HCT116 (cell line): Measurements from ENCODE around the gene NMNAT3. TPM values are rescaled to one million over a fixed set of nuclear protein-coding genes. Genes with fewer than 3 reads are reported as not detected.

Source experiments
- ATAC-seq: fragments of 200-7000 bp; cut with Tn5 transposase; 2 replicates; pipeline ENCODE4 v1.9.1; 2020; ENCODE audit warnings: mild to moderate bottlenecking, moderate library complexity
- BruUV-seq: library from RNA; stranded (reverse); fragments of 400-500 nt; replicated peaks from 2 replicates; lab custom pipeline; 2021; lab: Mats Ljungman, UMichigan
- CTCF ChIA-PET: fragments of 300-600 bp; sonication (Branson Sonifier 250); formaldehyde crosslinking; loops from one replicate; lab custom pipeline; 2021; ENCODE audit warnings: antibody characterized with exemption; lab: Charles Lee
- POLR2A ChIA-PET: fragments of 300-600, 350-600 bp; sonication (Branson Sonifier 250); formaldehyde crosslinking; loops from one replicate; lab custom pipeline; 2021; ENCODE audit warnings: antibody characterized with exemption; lab: Charles Lee
- RAD21 ChIA-PET, 2 experiments: fragments of 300-600 bp; sonication (Branson Sonifier 250); formaldehyde crosslinking; loops; one replicate each; lab custom pipeline; 2023; ENCODE audit warnings: low total read pairs in 2 of 2; ENCODE audit not compliant: uncharacterized antibody in 2 of 2, unreplicated experiment in 2 of 2, low non-redundant PET in 1 of 2; lab: Charles Lee
- DNase-seq: peaks from one replicate; pipeline ENCODE4 v3.0.0-alpha.2; 2010; ENCODE audit warnings: low read depth, low spot score
- H2AFZ ChIP-seq: fragments of 200-600 bp; shearing (Covaris generic), sonication (generic); 2 replicates; pipeline ENCODE4 v1.6.1; 2017; ENCODE audit warnings: low read depth, mixed run types, mixed read lengths, antibody characterized with exemption, low read length; ENCODE audit not compliant: poor library complexity, severe bottlenecking
- H3K27ac ChIP-seq: 2 replicates; pipeline ENCODE4 v1.5.1; 2012; ENCODE audit warnings: low read depth, low read length
- H3K27me3 ChIP-seq: fragments of 200-600 bp; sonication (generic); 2 replicates; pipeline ENCODE4 v1.6.1; 2016; ENCODE audit warnings: mixed run types, low read length, mixed read lengths; ENCODE audit not compliant: insufficient read depth
- H3K36me3 ChIP-seq, 2 experiments: fragments of 200-500 bp in 1 of 2; fragments of 200-600 bp in 1 of 2; sonication (Bioruptor generic) in 1 of 2; sonication (generic) in 1 of 2; 2 replicates each; pipeline versions ENCODE4 v1.5.1 to v1.6.1; 2014 to 2016; ENCODE audit warnings: low read length in 2 of 2, inconsistent platforms in 1 of 2, mixed read lengths in 1 of 2, mixed run types in 1 of 2; ENCODE audit not compliant: insufficient read depth in 2 of 2, control insufficient read depth in 1 of 2
- H3K4me1 ChIP-seq, 2 experiments: fragments of 200-600 bp in 1 of 2; sonication (generic) in 1 of 2; 2 replicates each; pipeline versions ENCODE4 v1.5.1 to v1.6.1; 2012 to 2017; ENCODE audit warnings: low read length in 2 of 2, inconsistent platforms in 1 of 2, mild to moderate bottlenecking in 1 of 2, mixed read lengths in 1 of 2, mixed run types in 1 of 2, moderate library complexity in 1 of 2; ENCODE audit not compliant: insufficient read depth in 2 of 2, control insufficient read depth in 1 of 2
- H3K4me2 ChIP-seq: fragments of 200-600 bp; sonication (generic); 2 replicates; pipeline ENCODE4 v1.6.1; 2017; ENCODE audit warnings: mixed run types, low read length, mixed read lengths
- H3K4me3 ChIP-seq, 2 experiments: fragments of 200-600 bp in 1 of 2; sonication (generic) in 1 of 2; replicated peaks in 1 of 2; 2 replicates each; pipeline ENCODE4 v1.5.1; 2011 to 2016; ENCODE audit warnings: low read length in 2 of 2, control low read depth in 1 of 2, low read depth in 1 of 2, mild to moderate bottlenecking in 1 of 2, mixed read lengths in 1 of 2, mixed run types in 1 of 2
- H3K79me2 ChIP-seq: fragments of 200-600 bp; sonication (generic); 2 replicates; pipeline ENCODE4 v1.6.1; 2017; ENCODE audit warnings: mild to moderate bottlenecking, mixed run types, low read length, moderate library complexity, mixed read lengths; ENCODE audit not compliant: insufficient read depth
- H3K9ac ChIP-seq: fragments of 200-600 bp; sonication (generic); 2 replicates; pipeline ENCODE4 v1.6.1; 2016; ENCODE audit warnings: low read length, mixed read lengths
- H3K9me2 ChIP-seq: fragments of 200-600 bp; sonication (generic), shearing (Covaris generic); 2 replicates; pipeline ENCODE4 v1.6.1; 2017; ENCODE audit warnings: mixed run types, mild to moderate bottlenecking, moderate library complexity; ENCODE audit not compliant: insufficient read depth
- H3K9me3 ChIP-seq, 2 experiments: fragments of 200-500 bp in 1 of 2; fragments of 200-600 bp in 1 of 2; sonication (Bioruptor generic) in 1 of 2; sonication (generic) in 1 of 2; 2 replicates each; pipeline ENCODE4 v1.6.1; 2014 to 2017; ENCODE audit warnings: low read length in 2 of 2, mixed read lengths in 2 of 2, inconsistent platforms in 1 of 2, low read depth in 1 of 2, mild to moderate bottlenecking in 1 of 2, mixed run types in 1 of 2, moderate library complexity in 1 of 2; ENCODE audit not compliant: control insufficient read depth in 1 of 2, insufficient read depth in 1 of 2
- H4K20me1 ChIP-seq: fragments of 200-600 bp; sonication (generic), shearing (Covaris generic); 2 replicates; pipeline ENCODE4 v1.6.1; 2017; ENCODE audit warnings: mixed run types, mild to moderate bottlenecking, moderate library complexity; ENCODE audit not compliant: insufficient read depth
- ATF3 ChIP-seq: IDR thresholded peaks from 2 replicates; pipeline ENCODE4 v1.6.1; 2012
- CBX3 ChIP-seq: IDR thresholded peaks from 2 replicates; pipeline ENCODE4 v1.6.1; 2012; ENCODE audit warnings: low read depth
- ELF1 ChIP-seq: IDR thresholded peaks from 2 replicates; pipeline ENCODE4 v1.6.1; 2012; ENCODE audit warnings: low read depth, borderline replicate concordance
- EZH2 ChIP-seq: fragments of 200-600 bp; sonication (generic); IDR thresholded peaks from 2 replicates; pipeline ENCODE4 v1.6.1; 2017; ENCODE audit warnings: antibody characterized with exemption, mixed run types
- POLR2A ChIP-seq: IDR thresholded peaks from 2 replicates; pipeline ENCODE4 v1.7.0; 2011; ENCODE audit warnings: borderline replicate concordance; ENCODE audit not compliant: insufficient read depth, insufficient read length; ENCODE audit errors: extremely low read depth
- SIN3A ChIP-seq: IDR thresholded peaks from 2 replicates; pipeline ENCODE4 v1.6.1; 2012; ENCODE audit warnings: low read depth
- SRF ChIP-seq: IDR thresholded peaks from 2 replicates; pipeline ENCODE4 v1.6.1; 2012; ENCODE audit warnings: low read depth
- TCF7L2 ChIP-seq: IDR thresholded peaks from 2 replicates; pipeline ENCODE4 v1.7.0; 2011; ENCODE audit warnings: borderline replicate concordance, inconsistent platforms; ENCODE audit not compliant: insufficient read depth, insufficient read length; ENCODE audit errors: extremely low read depth
- YY1 ChIP-seq: IDR thresholded peaks from 2 replicates; pipeline ENCODE4 v1.6.1; 2011; ENCODE audit warnings: low read length, low read depth, moderate library complexity, mild to moderate bottlenecking; ENCODE audit not compliant: insufficient replicate concordance; ENCODE audit errors: extremely low read depth
- intact Hi-C: fragments of 100-400 bp; cut with micrococcal nuclease; formaldehyde crosslinking; loops from 2 replicates; pipeline ENCODE4 v1.10.0; 2022
- total RNA-seq: library from RNA; stranded (reverse); gene quantifications from one replicate; pipeline ENCODE4 v1.2.1, GENCODE V29; 2021; ENCODE audit not compliant: unreplicated experiment
- TF ChIP-seq, protein P1 (sequence below), 3 experiments: fragments of 200-600 bp in 1 of 3; sonication (generic) in 1 of 3; IDR thresholded peaks in 2 of 3; conservative IDR thresholded peaks in 1 of 3; 2 replicates each; pipeline ENCODE4 v1.5.1; 2012 to 2017; ENCODE audit warnings: low read depth in 2 of 3, low read length in 2 of 3, antibody characterized with exemption in 1 of 3, borderline replicate concordance in 1 of 3, control low read depth in 1 of 3, mild to moderate bottlenecking in 1 of 3, mixed read lengths in 1 of 3, mixed run types in 1 of 3, moderate library complexity in 1 of 3; ENCODE audit not compliant: insufficient read depth in 1 of 3

The NMNAT3 gene
- total RNA-seq, 1 experiment from 2014 or later = 5.7 TPM

- TF ChIP-seq, protein P1, sequence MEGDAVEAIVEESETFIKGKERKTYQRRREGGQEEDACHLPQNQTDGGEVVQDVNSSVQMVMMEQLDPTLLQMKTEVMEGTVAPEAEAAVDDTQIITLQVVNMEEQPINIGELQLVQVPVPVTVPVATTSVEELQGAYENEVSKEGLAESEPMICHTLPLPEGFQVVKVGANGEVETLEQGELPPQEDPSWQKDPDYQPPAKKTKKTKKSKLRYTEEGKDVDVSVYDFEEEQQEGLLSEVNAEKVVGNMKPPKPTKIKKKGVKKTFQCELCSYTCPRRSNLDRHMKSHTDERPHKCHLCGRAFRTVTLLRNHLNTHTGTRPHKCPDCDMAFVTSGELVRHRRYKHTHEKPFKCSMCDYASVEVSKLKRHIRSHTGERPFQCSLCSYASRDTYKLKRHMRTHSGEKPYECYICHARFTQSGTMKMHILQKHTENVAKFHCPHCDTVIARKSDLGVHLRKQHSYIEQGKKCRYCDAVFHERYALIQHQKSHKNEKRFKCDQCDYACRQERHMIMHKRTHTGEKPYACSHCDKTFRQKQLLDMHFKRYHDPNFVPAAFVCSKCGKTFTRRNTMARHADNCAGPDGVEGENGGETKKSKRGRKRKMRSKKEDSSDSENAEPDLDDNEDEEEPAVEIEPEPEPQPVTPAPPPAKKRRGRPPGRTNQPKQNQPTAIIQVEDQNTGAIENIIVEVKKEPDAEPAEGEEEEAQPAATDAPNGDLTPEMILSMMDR (IDR thresholded peaks at IDR 0.05 in 2 of 3, conservative IDR thresholded peaks at IDR 0.05 in 1 of 3; ENCODE audit: borderline replicate concordance in 1 of 3, insufficient read depth in 1 of 3, low read depth in 2 of 3, low read length in 2 of 3) = no peak
- TF ChIP-seq ELF1 = no peak
- no peak for TF ChIP-seq EZH2
- no peak for TF ChIP-seq TCF7L2
- no peak for TF ChIP-seq SRF
- TF ChIP-seq CBX3 = no peak
- no peak for TF ChIP-seq ATF3
- no peak for TF ChIP-seq SIN3A
These were observed 90.0 kb downstream of the NMNAT3 start (continued) for GRCh38 chr3:139587797-139588196.

GRCh38 chr3:139586420-139587017 lies 91.3 kb downstream of the NMNAT3 start:
- Histone ChIP-seq H3K9ac (no peak overlapping the region), H3K27me3 (no peaks in the 10 kb centered on the region), H3K27ac (no peak overlapping the region), H3K4me2 (no peak overlapping the region), H4K20me1 (no peaks in the 10 kb centered on the region; the same call in 1 of the 2 replicates), H3K9me3 (no peaks in the 10 kb centered on the region), H3K9me2 (no peaks in the 10 kb centered on the region), H3K4me1 (no peaks in the 10 kb centered on the region), H3K36me3 (no peaks in the 10 kb centered on the region), H3K4me3 (no peak overlapping the region), H3K79me2 (no peaks in the 10 kb centered on the region), H2AFZ (no peak overlapping the region)
- TF ChIP-seq YY1 (no peak), POLR2A (no peak), EZH2 (no peak), SRF (no peak), CBX3 (no peak), SIN3A (no peak)
- ChIA-PET RAD21 (no interaction called here), CTCF (no interaction called here), POLR2A (no interaction called here)
- BruUV-seq = no TSS peak
- ATAC-seq (no peak), DNase-seq (no peak)
- intact Hi-C loops = loop anchor here (10.0 kb wide), 1 partner anchor 468 kb away; no protein-coding TSS in a partner anchor
